ENCODE measurements around the gene SLC22A2.

DNA sequence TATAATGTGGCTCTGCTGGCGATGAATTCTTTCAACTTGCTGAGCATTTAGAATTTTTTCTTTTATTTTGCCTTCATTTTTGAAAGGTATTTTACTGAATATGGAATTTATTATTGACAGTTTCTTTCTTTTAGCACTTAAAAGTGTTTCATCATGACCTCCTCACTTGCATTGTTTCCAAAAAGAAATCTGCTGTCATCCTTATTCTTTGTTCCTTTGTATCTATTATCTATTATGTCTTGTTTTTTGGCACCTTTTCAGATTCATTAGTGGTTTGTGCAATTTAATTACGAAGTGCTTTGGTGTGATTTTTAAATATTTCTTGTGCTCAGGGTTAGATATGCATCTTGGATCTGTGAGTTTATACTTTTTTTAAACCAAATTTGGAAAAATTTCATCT, 26.0 kb upstream of the SLC22A2 start:
- TF ChIP-seq CTCF (IDR thresholded peaks at IDR 0.05) (no peak), POLR2A (IDR thresholded peaks at IDR 0.05) (no peak)
